ENCODE data around the gene NEU2. TPM values are rescaled to one million over a fixed set of nuclear protein-coding genes. Genes with fewer than 3 reads are reported as not detected.

The NEU2 gene
- total RNA-seq, 2 donors from 2014 or later = not detected

DNA sequence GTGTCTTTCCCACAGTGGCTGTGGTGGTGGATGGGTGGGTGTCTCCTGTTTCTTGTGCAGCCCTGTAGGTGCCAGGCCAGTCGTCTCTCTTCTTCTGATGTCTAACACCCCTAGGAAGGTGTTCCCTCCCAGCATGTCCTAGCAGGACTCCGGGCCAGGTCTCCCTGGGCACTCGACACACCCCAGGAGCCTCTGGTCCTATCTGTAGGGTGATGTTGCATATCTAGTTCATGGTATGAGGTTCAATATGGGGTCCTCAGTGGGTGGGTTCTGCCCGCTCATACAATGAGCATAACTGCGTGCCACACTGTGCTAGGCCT, 33.8 kb upstream of the NEU2 start:
- H3K4me3 ChIP-seq = no peak overlapping the region
- ATAC-seq (no peak), DNase-seq (no peak)
- 92 to 100% methylated on average over 3 to 5 of the region's 5 CpGs for WGBS, 2 donors
- no peak overlapping the region for H3K27ac ChIP-seq
- TF ChIP-seq POLR2A (IDR thresholded peaks at IDR 0.05) = no peak
- TF ChIP-seq, protein P1, sequence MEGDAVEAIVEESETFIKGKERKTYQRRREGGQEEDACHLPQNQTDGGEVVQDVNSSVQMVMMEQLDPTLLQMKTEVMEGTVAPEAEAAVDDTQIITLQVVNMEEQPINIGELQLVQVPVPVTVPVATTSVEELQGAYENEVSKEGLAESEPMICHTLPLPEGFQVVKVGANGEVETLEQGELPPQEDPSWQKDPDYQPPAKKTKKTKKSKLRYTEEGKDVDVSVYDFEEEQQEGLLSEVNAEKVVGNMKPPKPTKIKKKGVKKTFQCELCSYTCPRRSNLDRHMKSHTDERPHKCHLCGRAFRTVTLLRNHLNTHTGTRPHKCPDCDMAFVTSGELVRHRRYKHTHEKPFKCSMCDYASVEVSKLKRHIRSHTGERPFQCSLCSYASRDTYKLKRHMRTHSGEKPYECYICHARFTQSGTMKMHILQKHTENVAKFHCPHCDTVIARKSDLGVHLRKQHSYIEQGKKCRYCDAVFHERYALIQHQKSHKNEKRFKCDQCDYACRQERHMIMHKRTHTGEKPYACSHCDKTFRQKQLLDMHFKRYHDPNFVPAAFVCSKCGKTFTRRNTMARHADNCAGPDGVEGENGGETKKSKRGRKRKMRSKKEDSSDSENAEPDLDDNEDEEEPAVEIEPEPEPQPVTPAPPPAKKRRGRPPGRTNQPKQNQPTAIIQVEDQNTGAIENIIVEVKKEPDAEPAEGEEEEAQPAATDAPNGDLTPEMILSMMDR (IDR thresholded peaks at IDR 0.05) = no peak
- no peaks in the 10 kb centered on the region for H3K36me3 ChIP-seq (replicated peaks in 1 of 2; ENCODE audit: insufficient read depth in 1 of 2, low read depth in 2 of 2)
- no peaks in the 10 kb centered on the region for H3K4me1 ChIP-seq
- intact Hi-C loops (cut with DNase I) = no loop called here
- no peaks in the 10 kb centered on the region for H3K9me3 ChIP-seq
- no peaks in the 10 kb centered on the region for H3K27me3 ChIP-seq

DNA sequence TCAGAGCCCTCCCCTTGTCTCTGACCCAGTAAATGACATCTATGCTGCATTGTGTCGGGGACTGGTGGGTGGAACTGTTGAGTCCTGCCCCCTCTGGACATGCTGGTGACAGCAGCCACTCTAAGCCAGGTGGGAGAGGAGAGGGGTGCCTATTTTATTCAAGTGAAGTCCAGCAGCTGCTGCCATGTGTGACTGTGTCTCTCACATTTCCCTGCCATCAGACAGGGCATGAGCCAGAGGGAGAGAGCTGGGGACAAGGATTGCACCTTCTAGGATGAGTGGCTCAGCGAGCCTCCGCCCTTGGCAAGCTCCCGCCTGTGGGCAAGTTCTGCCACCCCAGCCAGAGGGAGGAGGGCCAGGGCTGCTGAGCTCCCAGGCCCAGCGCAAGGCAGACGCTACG, 33.1 kb upstream of the NEU2 start:
- H3K27ac ChIP-seq = no peak overlapping the region
- no peaks in the 10 kb centered on the region for H3K9me3 ChIP-seq
- DNase-seq (no peak), ATAC-seq (no peak)
- no peaks in the 10 kb centered on the region for H3K4me1 ChIP-seq
- TF ChIP-seq POLR2A (IDR thresholded peaks at IDR 0.05) = no peak
- TF ChIP-seq, protein P1 (IDR thresholded peaks at IDR 0.05) = no peak
- no peaks in the 10 kb centered on the region for H3K36me3 ChIP-seq (replicated peaks in 1 of 2; ENCODE audit: insufficient read depth in 1 of 2, low read depth in 2 of 2)
- H3K4me3 ChIP-seq = no peak overlapping the region
- 91 to 98% methylated on average over 7 of the region's 7 CpGs for WGBS, 2 donors
- intact Hi-C loops (cut with DNase I) = no loop called here
- no peaks in the 10 kb centered on the region for H3K27me3 ChIP-seq

DNA sequence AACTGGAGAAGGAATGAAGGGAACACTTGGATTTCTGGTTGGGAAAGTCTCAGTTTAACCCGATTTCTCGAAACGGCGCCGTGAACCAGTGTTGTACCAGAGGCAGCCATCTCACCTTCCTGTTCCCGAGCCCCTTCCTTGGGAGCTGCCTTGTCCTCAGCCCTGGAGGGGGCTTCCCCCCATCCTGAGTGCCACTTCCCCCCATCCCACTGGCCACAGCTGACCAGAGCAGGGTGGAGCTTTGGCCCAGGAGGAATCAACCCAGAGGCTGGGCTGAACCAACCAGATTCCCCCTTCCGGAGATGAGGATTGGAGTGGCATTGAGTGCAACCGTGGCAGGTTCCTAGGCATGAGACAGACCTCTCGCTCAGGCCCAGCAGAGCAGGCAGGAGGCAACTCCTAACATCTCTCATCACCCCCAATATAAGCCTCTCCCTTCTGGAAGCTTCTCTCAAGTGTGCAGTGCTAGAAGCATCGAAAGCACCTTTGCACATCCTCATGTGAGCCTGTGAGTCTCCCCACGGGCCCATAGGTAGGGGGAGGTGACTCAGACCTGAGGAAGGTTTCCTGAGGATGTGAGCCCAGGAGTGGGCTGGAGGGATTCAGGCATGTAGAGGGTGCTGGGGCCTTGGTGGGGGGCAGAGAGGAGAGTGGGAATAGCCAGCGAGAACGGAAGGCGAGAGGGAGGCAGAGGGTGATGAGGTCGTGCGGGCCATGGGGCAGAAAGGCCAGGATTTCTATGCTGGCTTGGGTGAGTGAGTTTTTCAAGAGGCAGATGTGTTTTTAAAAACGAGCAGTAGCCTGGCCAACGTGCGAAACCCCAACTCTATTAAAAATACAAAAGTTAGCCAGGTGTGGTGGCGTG, 31.4 kb upstream of the NEU2 start:
- Histone ChIP-seq H3K4me1 (no peaks in the 10 kb centered on the region), H3K27me3 (no peaks in the 10 kb centered on the region), H3K36me3 (replicated peaks in 1 of 2; ENCODE audit: insufficient read depth in 1 of 2, low read depth in 2 of 2) (no peaks in the 10 kb centered on the region), H3K27ac (no peak overlapping the region), H3K9me3 (no peaks in the 10 kb centered on the region), H3K4me3 (no peak overlapping the region)
- WGBS, 2 donors = 90 to 91% methylated on average over 19 to 20 of the region's 20 CpGs
- no peak for TF ChIP-seq POLR2A (IDR thresholded peaks at IDR 0.05)
- TF ChIP-seq, protein P1 (IDR thresholded peaks at IDR 0.05) = no peak
- no peak for ATAC-seq
- no peak for DNase-seq
- intact Hi-C loops (cut with DNase I) = no loop called here

DNA sequence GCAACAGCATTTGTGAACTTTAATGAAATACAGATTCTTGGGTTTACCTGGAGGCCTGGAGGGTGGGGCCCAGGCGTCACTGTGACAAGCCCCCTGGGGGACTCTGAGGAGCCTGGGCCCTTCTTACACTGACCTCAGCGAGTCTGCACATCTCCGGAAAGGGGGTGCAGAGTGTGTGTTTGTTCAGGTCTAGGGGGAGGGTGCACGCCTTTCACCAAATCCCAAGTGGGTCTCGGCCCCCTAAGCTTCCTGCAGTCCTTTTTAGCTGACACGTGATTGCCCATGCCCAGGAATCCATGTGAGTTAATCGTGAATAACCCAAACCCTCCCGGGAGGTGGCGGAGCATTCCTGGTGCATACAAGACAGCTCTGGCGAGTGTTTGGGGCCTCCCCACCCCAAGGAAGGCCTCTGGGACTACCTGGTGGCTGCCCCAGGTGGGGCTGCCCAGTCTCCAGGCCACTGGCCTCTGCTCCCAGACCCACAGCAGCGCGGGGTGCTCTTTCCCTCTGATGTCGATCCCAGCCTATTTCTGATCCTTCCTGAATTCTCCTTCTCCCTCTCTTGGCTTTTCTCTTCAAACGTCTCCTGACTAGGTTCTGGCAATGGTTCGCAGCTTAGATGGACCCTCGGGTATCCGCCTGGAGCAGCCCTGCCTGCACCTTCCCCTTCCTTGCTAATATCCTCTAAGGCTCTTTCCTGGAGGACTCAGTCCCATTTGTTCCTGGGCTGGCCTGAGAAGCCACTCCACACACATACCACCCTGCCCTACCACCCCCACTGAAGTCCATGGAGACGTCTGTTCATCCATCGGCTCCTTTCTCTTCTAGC, 29.4 kb upstream of the NEU2 start:
- DNase-seq (no peak), ATAC-seq (no peak)
- no peaks in the 10 kb centered on the region for H3K36me3 ChIP-seq (replicated peaks in 1 of 2; ENCODE audit: insufficient read depth in 1 of 2, low read depth in 2 of 2)
- intact Hi-C loops (cut with DNase I) = no loop called here
- H3K4me1 ChIP-seq = no peaks in the 10 kb centered on the region
- no peak overlapping the region for H3K4me3 ChIP-seq
- TF ChIP-seq, protein P1 (IDR thresholded peaks at IDR 0.05) = no peak
- TF ChIP-seq POLR2A (IDR thresholded peaks at IDR 0.05) = no peak
- H3K9me3 ChIP-seq = no peaks in the 10 kb centered on the region
- WGBS, 2 donors = 94% methylated on average over 19 of the region's 19 CpGs
- no peak overlapping the region for H3K27ac ChIP-seq
- no peaks in the 10 kb centered on the region for H3K27me3 ChIP-seq
